MM.1S (cell line): ENCODE measurements around the gene SNX3.

Source experiments
- DNase-seq: peaks from one replicate; pipeline ENCODE4 v3.0.0-alpha.2; 2015
- H2AFZ ChIP-seq: fragments of 300-600 bp; sonication (generic); 2 replicates; pipeline ENCODE4 v1.6.0; 2016; ENCODE audit warnings: antibody characterized with exemption, low read length
- H3F3A ChIP-seq: fragments of 300-600 bp; sonication (generic); 2 replicates; pipeline ENCODE4 v1.6.1; 2016; ENCODE audit warnings: mild to moderate bottlenecking, antibody characterized with exemption, low read length, moderate library complexity, mixed read lengths; ENCODE audit not compliant: insufficient read depth
- H3K27ac ChIP-seq: fragments of 300-600 bp; sonication (generic); 2 replicates; pipeline ENCODE4 v1.5.1; 2016; ENCODE audit warnings: mild to moderate bottlenecking, low read length
- H3K27me3 ChIP-seq: fragments of 300-600 bp; sonication (generic); replicated peaks from 2 replicates; pipeline ENCODE4 v1.6.0; 2016; ENCODE audit warnings: low read length; ENCODE audit not compliant: insufficient read depth
- H3K36me3 ChIP-seq: fragments of 300-600 bp; sonication (generic); replicated peaks from 2 replicates; pipeline ENCODE4 v1.6.1; 2016; ENCODE audit warnings: mild to moderate bottlenecking, low read length, mixed read lengths; ENCODE audit not compliant: insufficient read depth
- H3K4me1 ChIP-seq: fragments of 300-600 bp; sonication (generic); 2 replicates; pipeline ENCODE4 v1.6.1; 2016; ENCODE audit warnings: low read length, mixed read lengths
- H3K4me2 ChIP-seq: fragments of 300-600 bp; sonication (generic); 2 replicates; pipeline ENCODE4 v1.6.0; 2016; ENCODE audit warnings: low read depth, low read length
- H3K4me3 ChIP-seq: fragments of 300-600 bp; sonication (generic); 2 replicates; pipeline ENCODE4 v1.5.1; 2016; ENCODE audit warnings: low read length, mixed read lengths
- H3K79me2 ChIP-seq: fragments of 300-600 bp; sonication (generic); 2 replicates; pipeline ENCODE4 v1.6.1; 2016; ENCODE audit warnings: mixed run types, low read length, mixed read lengths
- H3K9ac ChIP-seq: fragments of 300-600 bp; sonication (generic); 2 replicates; pipeline ENCODE4 v1.6.1; 2016; ENCODE audit warnings: low read length, mixed read lengths
- H3K9me2 ChIP-seq: fragments of 300-600 bp; sonication (generic); replicated peaks from 2 replicates; pipeline ENCODE4 v1.6.1; 2016; ENCODE audit warnings: mild to moderate bottlenecking, low read length, mixed read lengths; ENCODE audit not compliant: insufficient read depth
- H3K9me3 ChIP-seq: fragments of 300-600 bp; sonication (generic); replicated peaks from 2 replicates; pipeline ENCODE4 v1.6.1; 2016; ENCODE audit warnings: mild to moderate bottlenecking, low read length, mixed read lengths; ENCODE audit not compliant: insufficient read depth
- H4K20me1 ChIP-seq: fragments of 300-600 bp; sonication (generic); 2 replicates; pipeline ENCODE4 v1.6.1; 2016; ENCODE audit warnings: mild to moderate bottlenecking, low read length, moderate library complexity, mixed read lengths; ENCODE audit not compliant: insufficient read depth
- EZH2 ChIP-seq: fragments of 300-600 bp; sonication (generic); optimal IDR thresholded peaks from 2 replicates; pipeline ENCODE3; 2017; ENCODE audit warnings: low read depth, mild to moderate bottlenecking, antibody characterized with exemption, low read length, mixed read lengths
- EZH2phosphoT487 ChIP-seq: fragments of 300-600 bp; sonication (generic); IDR thresholded peaks from 2 replicates; pipeline ENCODE4 v1.6.1; 2018; ENCODE audit warnings: antibody characterized with exemption, low read length
- TF ChIP-seq, protein P1 (sequence below): fragments of 300-600 bp; sonication (generic); IDR thresholded peaks from 2 replicates; pipeline ENCODE4 v1.5.1; 2016; ENCODE audit warnings: antibody characterized with exemption, low read length, mixed read lengths

The SNX3 gene

DNA sequence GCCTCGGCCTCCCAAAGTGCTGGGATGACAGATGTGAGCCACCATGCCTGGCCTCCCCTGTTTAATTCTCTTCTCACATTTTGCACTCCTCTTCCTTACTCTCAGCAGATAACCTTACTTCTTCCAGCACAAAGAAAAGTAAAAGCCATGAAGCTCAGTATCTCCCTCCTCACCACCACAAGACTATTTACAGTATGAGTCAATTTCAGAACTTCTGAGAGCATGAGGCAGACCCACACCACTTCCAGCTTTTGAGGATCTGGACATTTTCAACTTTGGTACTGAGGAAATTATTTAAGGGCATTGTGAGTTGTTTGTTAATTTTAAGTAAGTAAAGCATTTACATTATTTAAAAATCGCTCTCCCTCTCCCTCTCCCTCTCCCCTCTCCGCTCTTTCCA is 8.0 kb upstream of the SNX3 start:
- TF ChIP-seq, protein P1, sequence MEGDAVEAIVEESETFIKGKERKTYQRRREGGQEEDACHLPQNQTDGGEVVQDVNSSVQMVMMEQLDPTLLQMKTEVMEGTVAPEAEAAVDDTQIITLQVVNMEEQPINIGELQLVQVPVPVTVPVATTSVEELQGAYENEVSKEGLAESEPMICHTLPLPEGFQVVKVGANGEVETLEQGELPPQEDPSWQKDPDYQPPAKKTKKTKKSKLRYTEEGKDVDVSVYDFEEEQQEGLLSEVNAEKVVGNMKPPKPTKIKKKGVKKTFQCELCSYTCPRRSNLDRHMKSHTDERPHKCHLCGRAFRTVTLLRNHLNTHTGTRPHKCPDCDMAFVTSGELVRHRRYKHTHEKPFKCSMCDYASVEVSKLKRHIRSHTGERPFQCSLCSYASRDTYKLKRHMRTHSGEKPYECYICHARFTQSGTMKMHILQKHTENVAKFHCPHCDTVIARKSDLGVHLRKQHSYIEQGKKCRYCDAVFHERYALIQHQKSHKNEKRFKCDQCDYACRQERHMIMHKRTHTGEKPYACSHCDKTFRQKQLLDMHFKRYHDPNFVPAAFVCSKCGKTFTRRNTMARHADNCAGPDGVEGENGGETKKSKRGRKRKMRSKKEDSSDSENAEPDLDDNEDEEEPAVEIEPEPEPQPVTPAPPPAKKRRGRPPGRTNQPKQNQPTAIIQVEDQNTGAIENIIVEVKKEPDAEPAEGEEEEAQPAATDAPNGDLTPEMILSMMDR = no peak
- no peak for TF ChIP-seq EZH2phosphoT487
- TF ChIP-seq EZH2 = no peak
- H2AFZ ChIP-seq = no peak overlapping the region
- H3K9me3 ChIP-seq = no peaks in the 10 kb centered on the region
- no peak overlapping the region for H3K27ac ChIP-seq
- no peaks in the 10 kb centered on the region for H3K36me3 ChIP-seq
- H3K4me2 ChIP-seq = no peak overlapping the region
- no peaks in the 10 kb centered on the region for H4K20me1 ChIP-seq
- no peaks in the 10 kb centered on the region for H3K79me2 ChIP-seq
- no peaks in the 10 kb centered on the region for H3F3A ChIP-seq
- H3K27me3 ChIP-seq = no peaks in the 10 kb centered on the region
- no peaks in the 10 kb centered on the region for H3K4me1 ChIP-seq
- H3K9ac ChIP-seq = no peak overlapping the region
- no peak for DNase-seq
- no peak overlapping the region for H3K4me3 ChIP-seq
- H3K9me2 ChIP-seq = no peaks in the 10 kb centered on the region

DNA sequence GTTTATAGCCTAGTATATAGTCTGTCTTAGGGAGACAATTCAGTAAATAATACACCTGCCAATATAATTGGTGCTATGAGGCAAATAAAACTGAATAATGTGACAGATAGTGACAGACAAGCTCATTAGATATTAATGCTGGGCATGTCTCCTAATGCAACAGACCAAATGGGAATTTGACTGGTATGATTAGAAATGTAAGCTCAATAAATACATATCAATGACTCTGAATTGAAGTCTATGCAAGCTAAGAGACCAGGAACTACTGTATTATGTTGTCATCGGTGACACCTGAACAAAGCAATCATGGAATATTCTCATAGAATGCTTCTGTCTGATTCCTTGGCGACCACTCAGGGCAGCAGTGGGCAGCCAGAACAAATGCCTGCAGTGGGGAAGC is 2.5 kb upstream of the SNX3 start:
- DNase-seq = no peak
- peaks cover 16% of the 10 kb centered on the region for H3F3A ChIP-seq
- H3K4me2 ChIP-seq = no peak overlapping the region
- no peaks in the 10 kb centered on the region for H3K9me3 ChIP-seq
- H4K20me1 ChIP-seq = no peaks in the 10 kb centered on the region
- H3K27ac ChIP-seq = no peak overlapping the region
- H3K4me3 ChIP-seq = no peak overlapping the region
- H2AFZ ChIP-seq = no peak overlapping the region
- no peaks in the 10 kb centered on the region for H3K9me2 ChIP-seq
- no peaks in the 10 kb centered on the region for H3K36me3 ChIP-seq
- no peaks in the 10 kb centered on the region for H3K4me1 ChIP-seq
- H3K79me2 ChIP-seq = peaks cover 25% of the 10 kb centered on the region
- H3K9ac ChIP-seq = no peak overlapping the region
- H3K27me3 ChIP-seq = no peaks in the 10 kb centered on the region
- TF ChIP-seq EZH2 = no peak
- TF ChIP-seq, protein P1 = no peak
- TF ChIP-seq EZH2phosphoT487 = no peak

DNA sequence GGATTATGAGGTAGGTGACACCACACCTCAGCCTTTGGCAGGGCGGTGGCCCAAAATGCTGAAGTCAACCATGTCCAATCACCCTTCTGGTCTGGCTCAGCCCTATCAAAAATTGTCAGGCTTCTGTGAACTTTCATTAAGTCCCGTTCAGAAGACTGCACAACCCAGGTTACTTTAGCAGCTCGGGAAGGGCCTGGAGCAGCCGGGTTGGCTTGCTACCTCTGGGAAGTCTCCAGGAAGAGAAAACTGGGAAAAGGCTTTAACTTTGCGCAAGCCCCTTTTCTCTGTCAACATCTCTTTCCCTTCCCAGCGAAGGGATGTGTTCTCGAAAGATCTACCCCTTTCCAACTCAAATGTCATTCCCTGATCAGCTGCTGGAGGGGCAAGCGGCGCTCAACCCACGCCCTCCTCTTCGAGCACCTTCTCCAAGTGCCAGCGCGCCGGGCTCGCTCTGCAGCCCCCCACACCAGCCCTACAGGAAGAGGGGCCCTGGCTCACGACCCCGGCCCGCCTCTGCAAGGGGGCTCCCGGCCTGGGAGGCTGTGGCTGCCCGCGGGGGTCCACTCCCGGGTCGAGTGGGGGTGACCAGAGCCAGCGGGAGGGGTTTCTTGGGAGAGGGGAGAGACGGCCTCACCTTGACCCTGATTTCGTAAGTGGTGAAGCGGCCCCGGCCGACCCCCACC is 573 bp downstream of the SNX3 start:
- no peaks in the 10 kb centered on the region for H3K27me3 ChIP-seq
- H3K4me1 ChIP-seq = no peaks in the 10 kb centered on the region
- peaks cover 16% of the 10 kb centered on the region for H3F3A ChIP-seq
- H2AFZ ChIP-seq = peak overlapping the region; percentile 89
- H3K27ac ChIP-seq = peak overlapping the region; percentile 93; the same call in 1 of the 2 replicates
- no peaks in the 10 kb centered on the region for H3K9me3 ChIP-seq
- peak overlapping the region; percentile 89 for H3K9ac ChIP-seq
- H3K4me2 ChIP-seq = peak overlapping the region; percentile 76
- no peak for TF ChIP-seq EZH2
- TF ChIP-seq, protein P1 = no peak
- no peak for TF ChIP-seq EZH2phosphoT487
- DNase-seq = peak; percentile 55
- no peaks in the 10 kb centered on the region for H3K9me2 ChIP-seq
- H3K79me2 ChIP-seq = peaks cover 56% of the 10 kb centered on the region
- H3K4me3 ChIP-seq = peak overlapping the region; percentile 99
- no peaks in the 10 kb centered on the region for H3K36me3 ChIP-seq
- H4K20me1 ChIP-seq = no peaks in the 10 kb centered on the region
